Prostate gland (tissue), 2 donors: ENCODE data around the gene KLF16.

Source experiments
- POLR2A ChIP-seq: fragments of 450-650 bp; IDR thresholded peaks from one replicate; pipeline ENCODE4 v1.6.1; 2016; ENCODE audit warnings: antibody characterized with exemption, mild to moderate bottlenecking
- POLR2AphosphoS5 ChIP-seq: sonication (generic); formaldehyde crosslinking; IDR thresholded peaks from one replicate; pipeline ENCODE4 v1.6.1; 2017; ENCODE audit warnings: antibody characterized with exemption
- TF ChIP-seq, protein P1 (sequence below), 4 experiments: fragments of 200-600 bp in 2 of 4; fragments of 450-650 bp in 2 of 4; sonication (generic) in 2 of 4; IDR thresholded peaks; 1 replicate in 3 of 4; 2 replicates in 1 of 4; pipeline ENCODE4 v1.5.1; 2016 to 2019; ENCODE audit warnings: antibody characterized with exemption in 4 of 4, mild to moderate bottlenecking in 2 of 4, moderate library complexity in 2 of 4

DNA sequence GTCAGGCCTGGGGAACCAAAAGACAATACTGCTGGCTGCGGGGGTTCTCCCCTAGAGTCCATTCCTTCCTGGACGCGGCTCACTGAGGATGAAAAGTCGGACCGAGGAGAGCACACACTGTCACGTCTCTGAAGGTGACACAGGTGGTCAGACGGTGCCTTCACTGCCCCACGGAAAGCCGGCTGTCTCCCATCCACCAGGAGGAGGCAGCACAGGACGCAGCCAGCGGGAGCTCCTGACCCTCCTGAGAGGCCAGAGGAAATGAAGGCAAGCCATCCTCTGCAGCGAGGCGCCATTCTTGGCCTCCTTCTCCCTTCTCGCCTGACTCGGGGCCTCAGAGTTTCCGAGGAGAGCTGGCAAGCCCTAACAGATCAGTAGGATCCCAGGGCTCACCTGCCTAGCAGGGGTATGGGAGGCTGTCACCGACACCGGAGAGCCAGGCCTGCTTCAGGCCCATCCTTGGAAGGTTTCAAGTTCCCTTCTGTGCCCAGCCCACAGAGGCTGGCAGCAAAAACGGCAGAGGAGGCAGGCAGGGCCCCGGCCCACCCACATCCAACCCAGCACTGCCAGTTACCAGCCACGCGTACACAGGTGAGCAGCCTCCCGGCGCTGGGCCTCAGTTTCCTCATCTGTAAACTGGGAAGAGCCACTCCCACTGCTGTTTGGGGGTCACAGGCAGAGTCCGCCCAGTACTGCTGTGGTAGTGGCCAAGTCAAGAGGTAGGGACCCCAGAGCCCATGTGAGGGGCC, 19.6 kb downstream of the KLF16 start:
- TF ChIP-seq, protein P1, sequence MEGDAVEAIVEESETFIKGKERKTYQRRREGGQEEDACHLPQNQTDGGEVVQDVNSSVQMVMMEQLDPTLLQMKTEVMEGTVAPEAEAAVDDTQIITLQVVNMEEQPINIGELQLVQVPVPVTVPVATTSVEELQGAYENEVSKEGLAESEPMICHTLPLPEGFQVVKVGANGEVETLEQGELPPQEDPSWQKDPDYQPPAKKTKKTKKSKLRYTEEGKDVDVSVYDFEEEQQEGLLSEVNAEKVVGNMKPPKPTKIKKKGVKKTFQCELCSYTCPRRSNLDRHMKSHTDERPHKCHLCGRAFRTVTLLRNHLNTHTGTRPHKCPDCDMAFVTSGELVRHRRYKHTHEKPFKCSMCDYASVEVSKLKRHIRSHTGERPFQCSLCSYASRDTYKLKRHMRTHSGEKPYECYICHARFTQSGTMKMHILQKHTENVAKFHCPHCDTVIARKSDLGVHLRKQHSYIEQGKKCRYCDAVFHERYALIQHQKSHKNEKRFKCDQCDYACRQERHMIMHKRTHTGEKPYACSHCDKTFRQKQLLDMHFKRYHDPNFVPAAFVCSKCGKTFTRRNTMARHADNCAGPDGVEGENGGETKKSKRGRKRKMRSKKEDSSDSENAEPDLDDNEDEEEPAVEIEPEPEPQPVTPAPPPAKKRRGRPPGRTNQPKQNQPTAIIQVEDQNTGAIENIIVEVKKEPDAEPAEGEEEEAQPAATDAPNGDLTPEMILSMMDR (IDR thresholded peaks at IDR 0.05) = no peak
- TF ChIP-seq POLR2AphosphoS5 (no peak), POLR2A (no peak)
